ENCODE data around the gene FGD4. TPM values are rescaled to one million over a fixed set of nuclear protein-coding genes. Genes with fewer than 3 reads are reported as not detected.
A peak's percentile ranks its signal among the peaks of the same experiment; 100 is the strongest.

Gene FGD4
- total RNA-seq, 5 donors from 2014 or later (not counting 1 experiment from before 2014, with no cell fraction given): 0.18 to 0.79 (median 0.47) TPM

- no peaks in the 10 kb centered on the region for H3K36me3 Mint-ChIP-seq
- Histone ChIP-seq H3K4me1 (ENCODE audit: control insufficient read depth in 1 of 2, extremely low read depth in 1 of 2, insufficient read depth in 2 of 2, low read length in 2 of 2) (peaks cover 2 to 10% of the 10 kb centered on the region in 2 experiments), H3K27ac (ENCODE audit: low read length) (no peak overlapping the region), H3K9me3 (no peaks in the 10 kb centered on the region), H3K36me3 (ENCODE audit: control insufficient read depth in 2 of 2, extremely low read depth in 1 of 2, insufficient read depth in 1 of 2, low read length in 1 of 2) (no peaks in the 10 kb centered on the region), H3K4me3 (ENCODE audit: control insufficient read depth in 1 of 2, extremely low read depth in 1 of 2, low read length in 1 of 2) (peak overlapping the region; percentile 51 to 68), H3K27me3 (replicated peaks in 1 of 2; ENCODE audit: control insufficient read depth in 2 of 2, extremely low read depth in 1 of 2, insufficient read depth in 2 of 2, low read length in 1 of 2) (peaks cover 0 to 45% of the 10 kb centered on the region in 2 experiments)
- CTCF ChIA-PET: interaction anchor here in 1 of 2 donors (0.5 kb wide), 1 partner anchor 747 kb away, joined by 3 read pairs; no protein-coding TSS in a partner anchor
- ATAC-seq (replicated peaks in 1 of 4) (no peak), DNase-seq (no peak)
- 34% methylated on average over 7 of the region's 15 CpGs for WGBS (ENCODE audit: insufficient coverage)
- H3K27ac Mint-ChIP-seq: no peak overlapping the region
- H3K4me3 Mint-ChIP-seq: peak overlapping the region; percentile 70 to 86 (median 74)
- POLR2A ChIA-PET: no interaction called here
- peaks cover 35 to 43% of the 10 kb centered on the region in 2 donors for H3K27me3 Mint-ChIP-seq
- H3K4me1 Mint-ChIP-seq: peaks cover 5 to 13% (median 11%) of the 10 kb centered on the region in 3 donors
- no peaks in the 10 kb centered on the region for H3K9me3 Mint-ChIP-seq
Measured at GRCh38 chr12:32400114-32400672, 835 bp downstream of the FGD4 start.

- Histone ChIP-seq H3K27me3 (replicated peaks in 1 of 2; ENCODE audit: control insufficient read depth in 2 of 2, extremely low read depth in 1 of 2, insufficient read depth in 2 of 2, low read length in 1 of 2) (peaks cover 0 to 49% of the 10 kb centered on the region in 2 experiments), H3K36me3 (ENCODE audit: control insufficient read depth in 2 of 2, extremely low read depth in 1 of 2, insufficient read depth in 1 of 2, low read length in 1 of 2) (no peaks in the 10 kb centered on the region), H3K27ac (ENCODE audit: low read length) (no peak overlapping the region), H3K4me3 (ENCODE audit: control insufficient read depth in 1 of 2, extremely low read depth in 1 of 2, low read length in 1 of 2) (no peak overlapping the region), H3K9me3 (no peaks in the 10 kb centered on the region), H3K4me1 (ENCODE audit: control insufficient read depth in 1 of 2, extremely low read depth in 1 of 2, insufficient read depth in 2 of 2, low read length in 2 of 2) (peaks cover 2 to 10% of the 10 kb centered on the region in 2 experiments)
- Mint-ChIP-seq H3K9me3 (no peaks in the 10 kb centered on the region), H3K4me1 (peaks cover 5 to 13% (median 11%) of the 10 kb centered on the region in 3 donors), H3K36me3 (no peaks in the 10 kb centered on the region), H3K27ac (no peak overlapping the region), H3K4me3 (peak overlapping the region; percentile 70 to 86 (median 74)), H3K27me3 (peaks cover 35 to 43% of the 10 kb centered on the region in 2 donors)
- ChIA-PET CTCF (interaction anchor here in 1 of 2 donors (0.5 kb wide), 1 partner anchor 748 kb away, joined by 3 read pairs; no protein-coding TSS in a partner anchor), POLR2A (interaction anchor here in 1 of 2 donors (0.6 kb wide), 2 partner anchors 24 to 64 kb away, joined by 3 to 4 read pairs; no protein-coding TSS in a partner anchor)
- ATAC-seq (replicated peaks in 1 of 4) (no peak), DNase-seq (no peak)
- WGBS (ENCODE audit: insufficient coverage): no CpG with 5 or more reads among the region's 2 CpGs
Measured at GRCh38 chr12:32400866-32401265, 1.5 kb downstream of the FGD4 start.

- Histone ChIP-seq H3K9me3 (no peaks in the 10 kb centered on the region), H3K27ac (ENCODE audit: low read length) (no peak overlapping the region), H3K4me1 (ENCODE audit: control insufficient read depth in 1 of 2, extremely low read depth in 1 of 2, insufficient read depth in 2 of 2, low read length in 2 of 2) (peaks cover 2 to 10% of the 10 kb centered on the region in 2 experiments), H3K4me3 (ENCODE audit: control insufficient read depth in 1 of 2, extremely low read depth in 1 of 2, low read length in 1 of 2) (no peak overlapping the region), H3K27me3 (replicated peaks in 1 of 2; ENCODE audit: control insufficient read depth in 2 of 2, extremely low read depth in 1 of 2, insufficient read depth in 2 of 2, low read length in 1 of 2) (peaks cover 0 to 49% of the 10 kb centered on the region in 2 experiments), H3K36me3 (ENCODE audit: control insufficient read depth in 2 of 2, extremely low read depth in 1 of 2, insufficient read depth in 1 of 2, low read length in 1 of 2) (no peaks in the 10 kb centered on the region)
- 93% methylated on average over 10 of the region's 10 CpGs for WGBS (ENCODE audit: insufficient coverage)
- H3K9me3 Mint-ChIP-seq: no peaks in the 10 kb centered on the region
- no peaks in the 10 kb centered on the region for H3K36me3 Mint-ChIP-seq
- ChIA-PET POLR2A (interaction anchor here in 1 of 2 donors (0.7 kb wide), 1 partner anchor 26 kb away, joined by 4 read pairs; no protein-coding TSS in a partner anchor), CTCF (interaction anchor here (0.5 to 0.7 kb wide), 3 partner anchors 96 to 1085 kb away, joined by 3 to 8 read pairs (median 3); no protein-coding TSS in a partner anchor)
- H3K27me3 Mint-ChIP-seq: peaks cover 30 to 43% of the 10 kb centered on the region in 2 donors
- no peak overlapping the region for H3K27ac Mint-ChIP-seq
- ATAC-seq (replicated peaks in 1 of 4): no peak
- no peak for DNase-seq
- H3K4me1 Mint-ChIP-seq: peaks cover 5 to 13% (median 11%) of the 10 kb centered on the region in 3 donors
- H3K4me3 Mint-ChIP-seq: no peak overlapping the region
Measured at GRCh38 chr12:32402170-32402569, 2.8 kb downstream of the FGD4 start.

GRCh38 chr12:32402946-32403345 lies 3.6 kb downstream of the FGD4 start:
- Mint-ChIP-seq H3K27me3 (peaks cover 31 to 37% of the 10 kb centered on the region in 2 donors), H3K27ac (no peak overlapping the region), H3K36me3 (no peaks in the 10 kb centered on the region), H3K9me3 (no peaks in the 10 kb centered on the region), H3K4me3 (no peak overlapping the region), H3K4me1 (peaks cover 5 to 13% (median 11%) of the 10 kb centered on the region in 3 donors)
- Histone ChIP-seq H3K27me3 (replicated peaks in 1 of 2; ENCODE audit: control insufficient read depth in 2 of 2, extremely low read depth in 1 of 2, insufficient read depth in 2 of 2, low read length in 1 of 2) (peaks cover 0 to 46% of the 10 kb centered on the region in 2 experiments), H3K36me3 (ENCODE audit: control insufficient read depth in 2 of 2, extremely low read depth in 1 of 2, insufficient read depth in 1 of 2, low read length in 1 of 2) (no peaks in the 10 kb centered on the region), H3K4me1 (ENCODE audit: control insufficient read depth in 1 of 2, extremely low read depth in 1 of 2, insufficient read depth in 2 of 2, low read length in 2 of 2) (peaks cover 2 to 10% of the 10 kb centered on the region in 2 experiments), H3K9me3 (no peaks in the 10 kb centered on the region), H3K27ac (ENCODE audit: low read length) (no peak overlapping the region), H3K4me3 (ENCODE audit: control insufficient read depth in 1 of 2, extremely low read depth in 1 of 2, low read length in 1 of 2) (no peak overlapping the region)
- no CpG with 5 or more reads among the region's 1 CpG for WGBS (ENCODE audit: insufficient coverage)
- CTCF ChIA-PET: no interaction called here
- ATAC-seq (replicated peaks in 1 of 4): no peak
- POLR2A ChIA-PET: interaction anchor here in 1 of 2 donors (0.5 kb wide), 1 partner anchor 146 kb away, joined by 6 read pairs; no protein-coding TSS in a partner anchor
- DNase-seq: no peak

GRCh38 chr12:32407795-32408194 lies 8.4 kb downstream of the FGD4 start:
- H3K27me3 Mint-ChIP-seq: peaks cover 23 to 30% of the 10 kb centered on the region in 2 donors
- H3K27ac ChIP-seq (ENCODE audit: low read length): no peak overlapping the region

GRCh38 chr12:32413412-32413811 lies 14.1 kb downstream of the FGD4 start:
- H3K4me3 Mint-ChIP-seq: no peak overlapping the region
- POLR2A ChIA-PET: no interaction called here
- CTCF ChIA-PET: no interaction called here
- Histone ChIP-seq H3K27me3 (replicated peaks in 1 of 2; ENCODE audit: control insufficient read depth in 2 of 2, extremely low read depth in 1 of 2, insufficient read depth in 2 of 2, low read length in 1 of 2) (peaks cover 0 to 6% of the 10 kb centered on the region in 2 experiments), H3K4me1 (ENCODE audit: control insufficient read depth in 1 of 2, extremely low read depth in 1 of 2, insufficient read depth in 2 of 2, low read length in 2 of 2) (no peaks in the 10 kb centered on the region), H3K36me3 (ENCODE audit: control insufficient read depth in 2 of 2, extremely low read depth in 1 of 2, insufficient read depth in 1 of 2, low read length in 1 of 2) (no peaks in the 10 kb centered on the region), H3K27ac (ENCODE audit: low read length) (no peak overlapping the region), H3K4me3 (ENCODE audit: control insufficient read depth in 1 of 2, extremely low read depth in 1 of 2, low read length in 1 of 2) (no peak overlapping the region), H3K9me3 (no peaks in the 10 kb centered on the region)
- no CpG with 5 or more reads among the region's 3 CpGs for WGBS (ENCODE audit: insufficient coverage)
- ATAC-seq (replicated peaks in 1 of 4): no peak
- no peak for DNase-seq
- H3K36me3 Mint-ChIP-seq: no peaks in the 10 kb centered on the region
- peaks cover 16 to 17% of the 10 kb centered on the region in 2 donors for H3K27me3 Mint-ChIP-seq
- H3K9me3 Mint-ChIP-seq: no peaks in the 10 kb centered on the region
- no peak overlapping the region for H3K27ac Mint-ChIP-seq
- H3K4me1 Mint-ChIP-seq: no peaks in the 10 kb centered on the region

More at GRCh38 chr12:32407795-32408194, 8.4 kb downstream of the FGD4 start:
- Mint-ChIP-seq H3K36me3 (no peaks in the 10 kb centered on the region), H3K4me3 (no peak overlapping the region), H3K4me1 (no peaks in the 10 kb centered on the region), H3K27ac (no peak overlapping the region), H3K9me3 (no peaks in the 10 kb centered on the region)
- Histone ChIP-seq H3K36me3 (ENCODE audit: control insufficient read depth in 2 of 2, extremely low read depth in 1 of 2, insufficient read depth in 1 of 2, low read length in 1 of 2) (no peaks in the 10 kb centered on the region), H3K9me3 (no peaks in the 10 kb centered on the region), H3K4me1 (ENCODE audit: control insufficient read depth in 1 of 2, extremely low read depth in 1 of 2, insufficient read depth in 2 of 2, low read length in 2 of 2) (no peaks in the 10 kb centered on the region), H3K27me3 (replicated peaks in 1 of 2; ENCODE audit: control insufficient read depth in 2 of 2, extremely low read depth in 1 of 2, insufficient read depth in 2 of 2, low read length in 1 of 2) (peaks cover 0 to 19% of the 10 kb centered on the region in 2 experiments), H3K4me3 (ENCODE audit: control insufficient read depth in 1 of 2, extremely low read depth in 1 of 2, low read length in 1 of 2) (no peak overlapping the region)
- POLR2A ChIA-PET: no interaction called here
- 94% methylated on average over 2 of the region's 3 CpGs for WGBS (ENCODE audit: insufficient coverage)
- CTCF ChIA-PET: no interaction called here
- ATAC-seq (replicated peaks in 1 of 4) (no peak), DNase-seq (no peak)
